Activated T-helper 1 cell treated with anti-CD3 and anti-CD28 coated beads, Interleukin-12 subunit alpha, Interleukin-12 subunit beta, Interleukin-2, Interleukin-4 antibody, amounts not matched to agents 30 ng/mL and 10 ng/mL and 1 ng/mL, durations not matched to agents 14 hours and 24 hours and 36 hours (primary cell): ENCODE results near the gene MUC22. TPM values are rescaled to one million over a fixed set of nuclear protein-coding genes. Genes with fewer than 3 reads are reported as not detected.
"Not testable (repeated sequence)": the region's sequence is repeated elsewhere in the genome, so short reads cannot be mapped to it uniquely, and the experiment has no call there.

Experiments used
- DNase-seq: peaks from one replicate; pipeline ENCODE4 v3.0.0; 2021; ENCODE audit warnings: low spot score
- H3K27ac Mint-ChIP-seq: one replicate; pipeline ENCODE4 v1.8.0; 2021; ENCODE audit warnings: mild to moderate bottlenecking, mixed read lengths
- H3K27me3 Mint-ChIP-seq: one replicate; pipeline ENCODE4 v1.8.0; 2022; ENCODE audit warnings: mild to moderate bottlenecking, moderate library complexity, mixed read lengths; ENCODE audit not compliant: insufficient read depth
- H3K36me3 Mint-ChIP-seq: one replicate; pipeline ENCODE4 v1.8.0; 2021; ENCODE audit warnings: low read depth, mixed read lengths
- H3K4me1 Mint-ChIP-seq: one replicate; pipeline ENCODE4 v1.8.0; 2021; ENCODE audit warnings: low read depth, mixed read lengths
- H3K4me3 Mint-ChIP-seq: one replicate; pipeline ENCODE4 v1.8.0; 2021; ENCODE audit warnings: mild to moderate bottlenecking, moderate library complexity, mixed read lengths
- H3K9me3 Mint-ChIP-seq: one replicate; pipeline ENCODE4 v1.8.0; 2021; ENCODE audit warnings: mixed read lengths
- intact Hi-C: fragments of 100-400 bp; cut with micrococcal nuclease; formaldehyde crosslinking; loops from one replicate; pipeline ENCODE4 v1.15.1; 2024
- total RNA-seq: library from RNA; stranded (reverse); gene quantifications from 2 replicates; pipeline ENCODE4 v1.2.3, GENCODE V29; 2022

The MUC22 gene
- total RNA-seq, 1 donor from 2014 or later: not detected

DNA sequence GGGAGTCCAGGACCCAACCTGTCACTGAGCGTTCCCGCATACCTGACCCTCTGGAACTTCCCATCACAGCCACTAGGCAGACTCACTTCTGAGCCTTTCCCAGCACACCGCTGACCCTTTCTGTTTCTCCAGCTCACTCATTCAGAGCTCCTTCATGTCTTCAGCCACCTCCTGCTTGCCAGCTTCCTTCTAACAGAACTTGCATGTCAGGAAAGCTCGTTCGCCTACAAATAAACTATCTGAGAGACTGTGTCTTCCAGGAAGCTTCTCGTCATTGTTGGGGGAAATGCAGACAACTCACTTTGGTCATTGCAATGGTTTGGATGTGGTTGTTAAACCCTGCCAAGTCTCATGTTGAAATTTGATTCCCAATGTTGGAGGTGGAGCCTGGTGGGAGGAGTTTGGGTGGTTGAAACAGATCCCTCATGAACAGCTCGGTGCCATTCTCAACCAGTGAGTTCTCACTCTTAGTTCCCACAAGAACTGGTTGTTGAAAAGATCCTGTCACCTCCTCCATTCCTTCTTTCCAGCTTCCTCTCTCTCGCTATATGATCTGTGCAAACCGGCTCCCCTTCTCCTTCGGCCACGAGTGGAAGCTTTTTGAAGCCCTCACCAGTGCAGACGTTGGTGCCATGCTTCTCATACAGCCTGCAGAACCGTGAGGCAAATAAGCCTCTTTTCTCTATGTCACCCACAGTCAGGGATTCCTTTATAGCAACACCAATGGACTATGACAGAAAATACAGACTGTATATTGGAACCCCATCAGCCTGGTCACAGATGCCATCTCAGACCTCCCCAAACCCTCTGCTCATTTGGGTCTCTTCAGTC lies 28.1 kb upstream of the MUC22 start:
- intact Hi-C loops: no loop called here
- no peak for DNase-seq
- no peaks in the 10 kb centered on the region for H3K9me3 Mint-ChIP-seq
- H3K4me1 Mint-ChIP-seq: no peaks in the 10 kb centered on the region
- no peaks in the 10 kb centered on the region for H3K36me3 Mint-ChIP-seq
- H3K4me3 Mint-ChIP-seq: no peak overlapping the region
- peaks cover 44% of the 10 kb centered on the region for H3K27me3 Mint-ChIP-seq
- H3K27ac Mint-ChIP-seq: peak overlapping the region; percentile 41

DNA sequence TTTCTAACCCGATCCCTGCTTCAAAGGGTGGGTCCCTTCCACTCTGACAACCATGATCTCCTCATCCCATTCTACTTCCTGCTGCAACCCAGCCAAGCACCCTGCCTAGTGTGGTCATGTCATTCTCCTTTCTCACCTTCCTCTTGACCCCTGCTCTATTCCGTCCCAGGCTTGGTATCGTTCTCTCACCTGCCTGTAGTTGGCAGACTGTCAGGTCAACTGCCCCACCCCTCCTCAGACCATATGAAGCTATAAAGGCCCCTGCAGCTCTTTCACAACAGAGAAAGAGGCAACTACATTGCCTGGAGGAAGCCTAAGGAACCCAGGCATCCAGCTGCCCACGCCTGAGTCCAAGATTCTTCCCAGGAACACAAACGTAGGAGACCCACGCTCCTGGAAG lies 26.8 kb upstream of the MUC22 start, which contains the start of gene MUC21:
MUC21 (plus strand) TSS at position 280 of the 400 bp plus-strand sequence. CDS start 241 bp downstream, outside the sequence.
- H3K27ac Mint-ChIP-seq: no peak within 1 kb of the TSS
- H3K4me1 Mint-ChIP-seq: no peaks in the 10 kb centered on the region
- no peak within 1 kb of the TSS for H3K4me3 Mint-ChIP-seq
- H3K27me3 Mint-ChIP-seq: peaks cover 32% of the 10 kb centered on the region
- H3K36me3 Mint-ChIP-seq: peaks cover 1% of the 10 kb centered on the region
- DNase-seq: no peak
- intact Hi-C loops: no loop called here
- no peaks in the 10 kb centered on the region for H3K9me3 Mint-ChIP-seq

DNA sequence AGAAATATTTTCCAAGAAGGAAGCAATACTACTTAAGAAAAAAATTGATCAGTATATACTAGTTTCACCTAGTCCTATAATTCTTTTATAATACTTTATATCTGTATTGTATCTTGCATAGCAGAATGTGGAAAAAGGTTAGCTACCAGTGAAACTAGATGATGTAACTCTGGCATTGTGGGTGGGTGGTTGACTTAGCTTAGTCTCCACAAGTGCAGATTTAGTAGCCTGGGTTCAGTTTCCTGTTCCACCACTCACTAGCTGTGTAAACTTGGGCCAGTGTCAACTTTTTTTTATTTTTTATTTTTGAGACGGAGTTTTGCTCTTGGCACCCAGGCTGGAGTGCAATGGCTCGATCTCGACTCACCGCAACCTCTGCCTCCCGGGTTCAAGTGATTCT lies 24.8 kb upstream of the MUC22 start:
- H3K4me3 Mint-ChIP-seq: no peak overlapping the region
- peaks cover 7% of the 10 kb centered on the region for H3K4me1 Mint-ChIP-seq
- peaks cover 20% of the 10 kb centered on the region for H3K27me3 Mint-ChIP-seq
- H3K36me3 Mint-ChIP-seq: peaks cover 1% of the 10 kb centered on the region
- intact Hi-C loops: no loop called here
- no peak overlapping the region for H3K27ac Mint-ChIP-seq
- no peaks in the 10 kb centered on the region for H3K9me3 Mint-ChIP-seq
- DNase-seq: no peak

DNA sequence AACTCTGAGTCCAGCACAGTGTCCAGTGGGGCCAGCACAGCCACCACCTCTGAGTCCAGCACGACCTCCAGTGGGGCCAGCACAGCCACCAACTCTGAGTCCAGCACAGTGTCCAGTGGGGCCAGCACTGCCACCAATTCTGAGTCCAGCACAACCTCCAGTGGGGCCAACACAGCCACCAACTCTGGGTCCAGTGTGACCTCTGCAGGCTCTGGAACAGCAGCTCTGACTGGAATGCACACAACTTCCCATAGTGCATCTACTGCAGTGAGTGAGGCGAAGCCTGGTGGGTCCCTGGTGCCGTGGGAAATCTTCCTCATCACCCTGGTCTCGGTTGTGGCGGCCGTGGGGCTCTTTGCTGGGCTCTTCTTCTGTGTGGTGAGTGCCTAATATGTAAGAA lies 23.0 kb upstream of the MUC22 start:
- Mint-ChIP-seq H3K9me3 (no peaks in the 10 kb centered on the region), H3K27ac (no peak overlapping the region), H3K27me3 (peaks cover 12% of the 10 kb centered on the region), H3K4me3 (no peak overlapping the region), H3K4me1 (peaks cover 13% of the 10 kb centered on the region), H3K36me3 (peaks cover 1% of the 10 kb centered on the region)
- DNase-seq: no peak
- intact Hi-C loops: no loop called here

DNA sequence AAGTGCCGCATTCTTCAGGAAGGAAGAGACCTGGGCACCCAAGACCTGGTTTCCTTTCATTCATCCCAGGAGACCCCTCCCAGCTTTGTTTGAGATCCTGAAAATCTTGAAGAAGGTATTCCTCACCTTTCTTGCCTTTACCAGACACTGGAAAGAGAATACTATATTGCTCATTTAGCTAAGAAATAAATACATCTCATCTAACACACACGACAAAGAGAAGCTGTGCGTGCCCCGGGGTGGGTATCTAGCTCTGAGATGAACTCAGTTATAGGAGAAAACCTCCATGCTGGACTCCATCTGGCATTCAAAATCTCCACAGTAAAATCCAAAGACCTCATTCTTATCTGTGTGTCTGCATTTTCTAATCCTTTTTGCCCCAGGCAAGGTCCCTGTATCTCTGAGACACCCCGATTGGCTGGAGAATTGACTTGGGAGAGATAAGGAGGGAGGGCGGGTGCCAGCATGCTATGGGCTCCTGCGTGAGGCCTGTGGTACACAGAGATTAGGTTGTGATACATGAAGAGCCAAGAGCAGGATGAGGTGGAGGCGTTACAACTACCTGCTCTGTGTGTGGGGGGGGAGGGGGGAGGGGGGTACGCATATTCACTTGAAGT lies 22.0 kb upstream of the MUC22 start:
- peaks cover 1% of the 10 kb centered on the region for H3K36me3 Mint-ChIP-seq
- no peak for DNase-seq
- peaks cover 8% of the 10 kb centered on the region for H3K27me3 Mint-ChIP-seq
- H3K9me3 Mint-ChIP-seq: no peaks in the 10 kb centered on the region
- no peak overlapping the region for H3K4me3 Mint-ChIP-seq
- peaks cover 13% of the 10 kb centered on the region for H3K4me1 Mint-ChIP-seq
- intact Hi-C loops: no loop called here
- H3K27ac Mint-ChIP-seq: no peak overlapping the region

DNA sequence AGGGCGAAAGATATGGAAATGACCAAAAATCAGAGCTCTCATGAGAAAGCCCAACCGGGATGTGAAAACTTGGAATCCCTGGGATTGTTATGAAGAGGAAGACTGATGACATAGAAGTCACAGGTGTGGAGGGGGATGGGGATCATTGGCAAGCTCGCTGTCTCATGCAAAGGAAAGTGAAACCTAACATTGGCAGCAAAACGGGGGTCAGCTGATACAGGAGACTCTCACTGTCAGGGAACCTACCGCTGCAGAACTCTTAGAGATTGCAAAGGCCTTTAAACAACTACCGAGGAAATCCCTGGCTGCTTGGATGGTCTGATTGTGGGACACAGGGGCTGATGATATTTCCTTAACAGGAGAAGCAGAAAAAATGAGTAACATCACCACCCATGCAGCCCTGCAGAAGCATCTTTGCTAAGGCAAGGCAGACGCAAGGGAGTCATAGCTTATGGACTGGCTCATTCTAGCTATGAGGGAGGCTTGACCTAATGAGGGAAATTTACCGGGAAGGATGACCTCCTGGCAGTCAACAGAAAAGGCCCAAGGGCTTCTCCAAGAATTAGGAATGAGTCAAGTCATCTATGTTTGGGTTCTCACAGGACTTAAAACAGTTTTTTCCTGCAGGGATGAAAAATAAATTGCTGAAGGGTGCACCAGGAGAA lies 19.7 kb upstream of the MUC22 start:
- H3K27ac Mint-ChIP-seq: peak overlapping the region; percentile 64
- no peaks in the 10 kb centered on the region for H3K9me3 Mint-ChIP-seq
- no peaks in the 10 kb centered on the region for H3K27me3 Mint-ChIP-seq
- DNase-seq: peak; percentile 14
- H3K36me3 Mint-ChIP-seq: peaks cover 1% of the 10 kb centered on the region
- H3K4me3 Mint-ChIP-seq: peak overlapping the region; percentile 55
- peaks cover 13% of the 10 kb centered on the region for H3K4me1 Mint-ChIP-seq
- intact Hi-C loops: no loop called here

DNA sequence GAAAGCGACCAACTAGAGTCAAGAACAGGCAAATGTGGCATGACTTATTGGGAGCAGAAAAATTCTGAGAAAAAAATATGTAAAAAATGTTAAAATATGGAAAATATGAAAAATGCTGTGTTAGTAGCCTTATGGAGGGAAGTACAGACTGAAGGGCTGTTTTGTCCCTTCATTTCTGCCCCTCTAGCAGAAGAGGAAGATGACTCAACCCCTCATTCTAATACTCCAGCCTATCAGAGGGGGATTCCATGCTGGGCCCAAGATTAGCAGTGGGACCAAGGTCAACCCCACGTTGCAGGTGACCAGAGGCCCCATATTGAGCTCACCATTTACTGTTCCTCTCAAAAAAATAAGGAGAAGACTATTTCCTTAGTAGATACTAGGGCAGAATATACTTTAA lies 18.4 kb upstream of the MUC22 start:
- H3K36me3 Mint-ChIP-seq: peaks cover 1% of the 10 kb centered on the region
- no peak overlapping the region for H3K27ac Mint-ChIP-seq
- no peaks in the 10 kb centered on the region for H3K9me3 Mint-ChIP-seq
- H3K4me1 Mint-ChIP-seq: peaks cover 13% of the 10 kb centered on the region
- no peak for DNase-seq
- intact Hi-C loops: no loop called here
- H3K4me3 Mint-ChIP-seq: no peak overlapping the region
- H3K27me3 Mint-ChIP-seq: peaks cover 2% of the 10 kb centered on the region

DNA sequence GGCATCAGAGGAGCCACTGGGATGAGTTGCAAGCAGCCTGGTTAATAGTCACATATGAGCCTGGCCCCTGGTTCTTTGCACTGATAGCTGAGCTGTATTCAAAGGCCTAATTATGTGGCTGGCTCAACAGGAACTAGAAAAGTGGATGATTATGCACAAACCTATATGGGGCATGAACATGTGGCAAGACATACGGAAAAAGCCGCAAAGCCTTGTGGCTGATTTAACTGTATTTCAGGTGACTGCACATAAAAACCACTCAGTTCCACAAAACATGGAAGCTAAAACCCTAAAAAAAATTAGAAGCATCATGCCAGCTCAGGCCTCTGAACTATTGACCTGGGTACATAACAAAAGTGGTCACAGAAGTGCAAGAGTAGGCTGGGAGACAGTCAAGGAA lies 13.0 kb upstream of the MUC22 start:
- Mint-ChIP-seq H3K4me1 (peaks cover 6% of the 10 kb centered on the region), H3K27me3 (peaks cover 2% of the 10 kb centered on the region), H3K36me3 (no peaks in the 10 kb centered on the region), H3K4me3 (no peak overlapping the region), H3K9me3 (no peaks in the 10 kb centered on the region), H3K27ac (no peak overlapping the region)
- intact Hi-C loops: no loop called here
- DNase-seq: no peak

DNA sequence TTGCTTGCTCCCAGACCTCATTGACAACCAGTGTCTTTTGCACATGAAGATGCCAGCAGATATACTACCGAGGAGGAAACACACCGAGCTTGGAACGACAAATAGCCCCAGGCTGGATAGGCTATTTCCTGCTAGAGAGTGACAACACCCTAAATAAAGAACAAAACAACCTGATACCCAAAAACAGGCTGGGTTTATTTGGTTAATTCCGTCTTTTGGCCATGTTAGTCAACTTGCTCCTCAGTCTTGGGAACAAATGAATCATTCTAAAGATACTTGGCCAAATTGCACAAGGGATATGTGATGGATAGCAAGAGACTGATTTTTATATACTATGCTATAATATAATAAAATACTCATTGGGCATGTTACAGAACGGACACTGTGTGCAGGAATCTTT lies 11.5 kb upstream of the MUC22 start:
- no peak for DNase-seq
- H3K9me3 Mint-ChIP-seq: no peaks in the 10 kb centered on the region
- no peak overlapping the region for H3K4me3 Mint-ChIP-seq
- H3K36me3 Mint-ChIP-seq: no peaks in the 10 kb centered on the region
- peaks cover 6% of the 10 kb centered on the region for H3K4me1 Mint-ChIP-seq
- intact Hi-C loops: no loop called here
- peaks cover 2% of the 10 kb centered on the region for H3K27me3 Mint-ChIP-seq
- H3K27ac Mint-ChIP-seq: no peak overlapping the region

DNA sequence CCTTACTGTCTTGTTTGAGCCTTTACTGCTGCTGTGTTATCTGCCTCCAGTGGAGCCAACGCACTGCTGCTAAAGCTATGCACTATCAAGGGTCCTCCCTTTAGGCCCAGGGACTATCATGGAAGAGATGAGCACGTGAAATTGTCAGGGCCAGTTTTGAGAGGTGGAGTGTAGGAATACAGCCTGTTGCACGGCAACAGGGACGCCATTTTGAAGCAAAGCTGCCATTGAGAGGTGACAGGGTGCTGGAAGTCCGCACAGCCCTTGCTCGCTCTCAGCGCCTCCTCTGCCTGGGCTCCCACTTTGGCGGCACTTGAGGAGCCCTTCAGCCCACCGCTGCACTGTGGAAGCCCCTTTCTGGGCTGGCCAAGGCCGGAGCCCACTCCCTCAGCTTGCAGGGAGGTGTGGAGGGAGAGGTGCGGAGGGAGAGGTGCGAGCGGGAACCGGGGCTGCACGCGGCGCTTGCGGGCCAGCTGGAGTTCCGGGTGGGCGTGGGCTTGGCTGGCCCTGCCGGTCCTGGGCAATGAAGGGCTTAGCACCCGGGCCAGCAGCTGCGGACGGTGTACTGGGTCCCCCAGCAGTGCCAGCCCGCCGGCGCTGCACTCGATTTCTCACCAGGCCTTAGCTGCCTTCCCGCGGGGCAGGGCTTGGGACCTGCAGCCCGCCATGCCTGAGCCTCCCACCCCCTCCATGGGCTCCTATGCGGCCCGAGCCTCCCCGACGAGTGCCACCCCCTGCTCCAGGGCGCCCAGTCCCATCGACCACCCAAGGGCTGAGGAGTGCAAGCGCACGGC lies 10.0 kb upstream of the MUC22 start:
- H3K27me3 Mint-ChIP-seq, DNase-seq, H3K27ac Mint-ChIP-seq, intact Hi-C loops, H3K36me3 Mint-ChIP-seq, H3K4me3 Mint-ChIP-seq, H3K9me3 Mint-ChIP-seq: not testable (repeated sequence)
- H3K4me1 Mint-ChIP-seq: peaks cover 16% of the 10 kb centered on the region

DNA sequence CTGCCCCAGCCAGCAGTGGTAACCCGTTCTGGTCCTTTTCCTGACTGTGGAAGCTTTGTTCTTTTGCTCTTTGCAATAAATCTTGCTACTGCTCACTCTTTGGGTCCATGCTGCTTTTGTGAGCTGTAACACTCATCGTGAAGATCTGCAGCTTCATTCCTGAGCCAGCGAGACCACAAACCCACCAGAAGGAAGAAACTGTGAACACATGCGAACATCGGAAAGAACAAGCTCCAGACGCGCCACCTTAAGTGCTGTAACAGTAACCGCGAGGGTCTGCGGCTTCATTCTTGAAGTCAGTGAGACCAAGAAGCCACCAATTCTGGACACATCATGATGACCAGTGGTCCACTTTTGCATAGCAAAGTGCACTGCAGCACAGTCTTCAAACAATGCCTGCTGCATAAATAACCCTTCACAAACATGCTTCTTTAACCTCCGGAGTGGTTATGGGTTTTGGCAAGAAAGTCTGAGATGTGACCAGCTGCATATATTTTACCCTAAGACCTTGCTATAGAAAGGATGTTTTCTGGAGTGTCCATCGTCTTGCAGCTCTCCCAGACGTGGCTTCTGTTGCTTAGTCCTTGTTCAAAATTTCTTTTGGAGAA lies 8.9 kb upstream of the MUC22 start:
- peaks cover 7% of the 10 kb centered on the region for H3K27me3 Mint-ChIP-seq
- no peaks in the 10 kb centered on the region for H3K36me3 Mint-ChIP-seq
- DNase-seq: no peak
- H3K4me3 Mint-ChIP-seq: no peak overlapping the region
- no peaks in the 10 kb centered on the region for H3K9me3 Mint-ChIP-seq
- peaks cover 17% of the 10 kb centered on the region for H3K4me1 Mint-ChIP-seq
- peak overlapping the region; percentile 9 for H3K27ac Mint-ChIP-seq
- intact Hi-C loops: no loop called here

DNA sequence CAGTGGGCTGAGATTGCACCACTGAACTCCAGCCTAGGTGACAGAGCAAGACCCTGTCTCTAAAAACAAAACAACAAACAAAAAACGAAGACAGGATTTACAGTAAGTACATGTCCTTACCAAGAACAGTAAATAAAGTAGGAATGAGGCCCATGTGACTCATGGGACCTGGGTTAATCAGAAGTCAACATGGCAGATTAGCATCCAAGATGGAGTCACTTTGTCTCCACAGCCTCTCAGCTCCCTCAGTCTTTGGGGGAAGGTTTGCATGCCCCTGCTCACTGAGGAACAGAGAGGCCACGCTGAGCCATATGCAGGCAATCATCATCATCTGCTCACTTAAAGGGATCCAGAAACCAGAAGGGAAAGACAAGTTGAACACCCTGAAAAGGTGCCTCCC lies 7.8 kb upstream of the MUC22 start:
- intact Hi-C loops: no loop called here
- H3K27ac Mint-ChIP-seq: no peak overlapping the region
- peaks cover 7% of the 10 kb centered on the region for H3K27me3 Mint-ChIP-seq
- DNase-seq: no peak
- H3K4me3 Mint-ChIP-seq: no peak overlapping the region
- no peaks in the 10 kb centered on the region for H3K9me3 Mint-ChIP-seq
- H3K4me1 Mint-ChIP-seq: peaks cover 17% of the 10 kb centered on the region
- no peaks in the 10 kb centered on the region for H3K36me3 Mint-ChIP-seq
